CD4-positive, alpha-beta T cell treated with Interleukin-4 for 4 hours (primary cell): Measurements from ENCODE around the gene OSR1.

Source experiments
- DNase-seq: peaks from one replicate; pipeline ENCODE4 v3.0.0-alpha.2; 2020

OSR1 gene

DNA sequence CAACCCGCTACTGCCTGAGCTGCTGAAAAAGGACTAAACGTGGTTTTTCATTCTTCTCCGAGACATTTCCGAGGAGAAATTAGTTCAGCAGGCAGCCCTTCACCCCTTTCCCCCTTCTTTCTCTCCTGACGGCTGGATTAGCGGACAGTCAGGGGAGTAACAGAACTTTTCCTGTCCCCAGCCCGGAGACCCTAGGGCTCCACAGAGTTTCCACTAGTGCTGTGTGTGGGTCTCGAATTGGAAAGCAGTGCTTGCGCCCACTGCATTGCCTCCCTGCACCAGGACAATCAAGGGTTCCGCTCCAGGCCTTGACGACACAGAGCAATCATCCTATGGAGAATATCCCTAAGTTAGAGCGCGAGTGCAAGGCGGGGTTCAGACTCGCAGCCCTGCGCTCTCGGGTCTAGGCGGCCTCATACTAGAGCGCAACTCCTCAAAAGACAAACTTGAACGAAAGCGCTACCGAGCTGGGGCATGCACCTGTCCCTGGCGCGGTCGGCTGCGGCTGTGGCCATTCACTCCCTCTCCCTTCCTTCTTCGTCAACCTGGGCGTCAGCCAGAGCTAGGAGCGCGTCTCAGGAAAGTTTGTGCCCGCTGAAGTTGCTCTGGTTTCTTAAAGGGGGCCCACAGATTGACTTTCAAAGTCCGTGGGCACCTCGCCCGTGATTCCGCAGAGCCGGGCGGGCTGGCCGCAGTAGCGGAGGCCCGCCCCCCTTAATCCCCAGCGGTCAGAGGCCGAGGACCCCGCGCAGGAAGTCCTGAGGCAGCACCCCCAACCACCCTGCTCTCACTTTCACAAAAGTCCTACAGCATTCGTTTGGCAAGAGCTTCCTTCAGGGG, 801 bp downstream of the OSR1 start:
- no peak for DNase-seq

DNA sequence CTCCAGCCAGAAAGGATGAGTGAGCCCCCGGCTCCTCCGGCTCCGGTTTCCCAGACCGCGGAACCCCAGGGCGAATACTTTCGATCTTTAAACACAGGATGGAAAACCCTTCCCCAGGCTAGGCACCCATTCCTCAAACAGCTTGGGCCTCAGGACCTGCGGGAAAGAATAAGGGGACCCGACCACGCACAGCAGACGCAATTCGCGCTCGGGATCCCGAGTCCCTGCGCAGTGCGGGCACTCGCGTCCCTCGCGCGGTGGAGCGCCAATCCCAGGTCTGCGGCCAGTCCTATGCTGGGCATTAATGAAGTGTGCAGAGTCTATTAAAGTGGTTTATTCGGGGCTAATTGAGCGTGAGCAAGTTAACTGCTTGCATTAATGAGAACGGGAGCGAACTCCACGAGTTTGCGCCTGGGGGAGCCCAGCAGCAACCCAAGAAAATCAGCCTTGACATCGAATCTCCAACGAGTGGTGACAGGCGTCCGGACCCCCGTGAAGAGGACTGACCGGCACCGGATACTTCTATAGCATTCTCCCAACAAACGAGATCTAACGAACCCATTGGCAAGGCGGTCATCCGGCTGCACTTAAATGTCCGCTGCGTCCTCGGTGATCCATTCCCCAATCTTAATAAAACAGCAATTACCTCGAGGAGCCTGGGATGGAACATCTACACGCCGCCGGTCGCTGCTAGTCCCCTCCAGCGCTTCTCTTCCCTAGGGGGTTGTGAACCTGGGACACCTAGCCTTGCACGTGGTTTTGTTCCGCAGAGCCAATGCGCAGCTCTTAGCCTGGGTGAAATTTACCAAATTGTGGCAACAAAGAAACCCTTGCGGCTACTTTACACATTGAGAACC, 1.6 kb downstream of the OSR1 start:
- DNase-seq, result no peak

DNA sequence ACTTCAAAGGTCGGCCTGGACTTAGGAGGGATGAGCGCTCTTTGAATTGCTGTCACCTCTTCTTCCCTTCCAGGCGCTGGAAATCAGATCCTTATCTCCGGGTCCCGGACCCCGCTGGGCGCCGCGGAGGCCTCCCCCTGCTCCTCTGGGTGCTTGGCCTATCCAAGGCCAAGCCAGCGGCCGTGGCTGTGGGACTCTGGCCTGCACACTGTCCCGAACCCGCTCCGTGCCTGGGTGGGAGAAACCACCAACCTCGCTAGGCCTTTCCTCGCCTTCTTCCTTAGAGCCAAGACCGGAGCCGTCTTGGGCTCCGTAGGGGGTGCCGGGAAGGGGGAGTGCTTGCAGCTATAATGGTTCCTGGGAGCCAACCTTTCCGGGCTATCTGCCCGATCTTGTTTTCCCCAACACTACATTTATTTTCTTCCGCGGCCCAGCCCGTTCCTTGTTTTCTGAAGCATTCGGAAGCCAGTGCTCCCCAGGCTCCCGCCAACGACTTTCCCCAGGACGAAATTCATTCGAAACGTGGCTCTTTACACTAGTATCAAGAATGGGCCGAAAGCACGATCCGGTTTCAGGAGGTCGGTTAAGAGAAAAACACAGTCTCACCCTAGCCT, 2.4 kb downstream of the OSR1 start:
- no peak for DNase-seq

DNA sequence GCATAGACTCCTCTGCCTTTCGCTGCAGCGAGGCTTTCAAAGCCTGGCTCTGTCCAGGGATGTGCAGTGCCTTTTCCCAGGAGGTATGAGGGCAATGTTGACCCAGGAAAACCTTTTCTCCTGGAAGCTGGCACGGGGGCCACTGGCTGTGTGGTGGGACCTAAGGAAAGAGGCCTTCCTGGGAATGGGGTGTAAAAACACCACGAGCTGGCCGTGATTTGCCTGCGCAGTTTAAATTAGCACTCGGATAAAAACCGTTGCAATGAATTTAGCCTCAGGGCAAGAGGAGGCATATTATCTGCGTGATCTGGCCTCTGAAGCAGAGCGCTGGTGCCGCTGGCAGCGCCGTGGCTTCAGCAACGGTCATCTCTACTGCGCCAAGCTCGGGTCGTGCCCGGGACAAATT, 3.0 kb downstream of the OSR1 start:
- DNase-seq, result no peak

DNA sequence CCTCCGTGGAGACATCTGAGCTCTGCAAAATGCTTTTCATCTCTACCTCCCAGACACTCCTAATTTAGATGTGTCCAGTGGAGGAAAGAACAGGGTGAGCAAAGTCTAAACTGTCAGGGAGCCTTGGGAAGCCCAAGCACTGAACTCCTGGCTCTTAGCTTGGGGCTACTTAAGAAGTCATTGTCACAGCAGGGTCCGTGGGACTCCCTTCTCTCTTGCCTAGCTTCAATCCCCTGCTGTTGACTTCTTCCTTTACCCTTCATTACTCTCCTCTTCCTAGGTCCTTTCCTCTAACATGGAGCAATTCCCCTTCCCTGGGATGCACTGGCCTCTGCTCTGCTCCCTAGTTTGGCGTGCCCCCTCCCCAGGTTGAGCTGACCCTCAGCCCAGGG, 3.4 kb downstream of the OSR1 start:
- DNase-seq, result no peak

DNA sequence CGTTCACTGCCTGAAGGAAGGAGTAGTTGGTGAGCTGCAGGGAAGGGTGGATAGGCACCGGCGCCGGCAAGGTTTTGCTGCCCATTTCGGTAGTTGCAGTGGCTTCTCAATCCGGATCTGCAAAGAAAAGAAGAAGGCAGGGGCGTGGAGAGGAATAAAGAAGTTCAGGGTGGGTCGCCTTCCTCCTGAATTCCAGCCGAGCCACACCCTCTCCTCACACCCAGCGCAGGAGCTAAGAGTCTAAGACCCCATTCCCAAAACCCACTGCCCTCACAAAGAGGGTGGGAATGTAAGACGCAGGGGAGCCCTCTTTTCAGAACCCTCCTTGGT, 4.7 kb downstream of the OSR1 start:
- no peak for DNase-seq

DNA sequence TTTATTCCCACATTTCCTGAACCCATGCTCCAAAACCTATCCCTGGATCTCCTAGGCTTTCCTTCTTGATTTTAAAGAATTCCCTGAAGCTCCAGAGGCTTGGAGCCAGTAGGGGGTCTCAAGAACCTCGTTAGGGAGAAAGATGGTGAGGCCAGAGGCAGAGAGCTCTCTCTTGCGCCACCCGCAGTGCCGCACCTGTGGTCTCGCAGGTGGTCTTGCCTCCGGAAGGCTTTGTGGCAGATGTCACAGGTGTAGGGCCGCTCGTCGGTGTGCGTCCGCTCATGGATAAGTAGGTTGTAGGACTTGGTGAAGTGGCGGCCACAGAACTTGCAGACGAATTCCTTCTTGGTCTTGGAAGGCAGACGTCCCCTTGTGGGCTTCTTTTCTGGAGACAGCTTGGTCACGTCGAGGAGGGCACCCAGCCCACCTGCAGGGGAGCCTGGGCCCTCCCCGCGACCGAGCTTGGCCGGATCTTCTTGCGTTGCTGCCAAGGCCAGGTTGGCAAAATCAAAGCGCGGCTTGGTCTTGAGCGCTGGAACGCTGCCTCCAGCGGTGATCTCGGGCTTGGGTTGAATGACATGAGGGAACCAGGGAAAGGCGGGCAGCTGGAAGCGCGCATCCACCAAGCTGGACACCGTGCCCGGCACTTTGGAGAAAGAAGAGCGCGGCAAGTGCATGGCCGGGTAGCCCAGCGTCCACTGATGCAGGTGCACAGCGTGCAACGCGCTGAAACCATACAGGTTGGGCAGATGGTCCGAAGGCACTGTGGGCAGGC, 5.3 kb downstream of the OSR1 start:
- DNase-seq, result no peak

DNA sequence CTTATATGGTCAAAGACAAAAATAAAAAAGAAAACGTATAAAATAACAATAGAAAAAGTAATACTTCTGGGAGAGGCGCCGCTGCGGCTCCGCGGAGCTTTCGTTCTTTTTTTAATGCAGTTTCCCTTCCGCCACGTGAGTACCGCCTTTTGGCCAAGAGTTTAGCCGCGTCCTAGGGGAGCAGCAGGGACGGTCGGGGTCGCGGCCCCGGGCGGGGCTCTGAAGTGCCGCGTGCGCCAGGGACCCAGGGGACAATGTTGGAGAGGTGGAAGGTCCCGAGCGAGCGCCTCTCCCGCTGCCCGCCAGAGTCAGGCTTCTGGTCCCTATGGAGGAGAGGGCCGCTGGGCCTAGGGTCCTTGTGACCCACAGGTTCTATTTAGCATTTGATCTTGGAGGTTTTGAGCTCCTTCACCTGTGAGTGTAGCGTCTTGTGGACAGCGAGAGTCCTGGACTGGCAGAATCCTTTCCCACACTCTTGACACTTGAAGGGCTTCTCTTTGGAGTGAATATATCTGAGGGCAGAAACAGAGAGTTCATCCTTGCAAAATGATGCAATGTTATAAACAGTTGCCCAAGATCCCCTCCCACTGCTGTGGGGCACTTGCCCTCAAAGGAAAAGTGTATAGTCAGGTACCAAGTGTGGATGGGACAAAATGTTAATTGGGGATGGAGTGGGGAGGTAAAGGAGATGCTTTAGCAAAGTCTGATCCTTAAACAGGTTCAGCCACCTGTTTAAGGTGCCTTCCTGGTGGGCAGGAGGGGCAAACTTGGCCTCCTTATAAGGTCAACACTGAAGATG, 6.3 kb downstream of the OSR1 start:
- DNase-seq, result no peak

DNA sequence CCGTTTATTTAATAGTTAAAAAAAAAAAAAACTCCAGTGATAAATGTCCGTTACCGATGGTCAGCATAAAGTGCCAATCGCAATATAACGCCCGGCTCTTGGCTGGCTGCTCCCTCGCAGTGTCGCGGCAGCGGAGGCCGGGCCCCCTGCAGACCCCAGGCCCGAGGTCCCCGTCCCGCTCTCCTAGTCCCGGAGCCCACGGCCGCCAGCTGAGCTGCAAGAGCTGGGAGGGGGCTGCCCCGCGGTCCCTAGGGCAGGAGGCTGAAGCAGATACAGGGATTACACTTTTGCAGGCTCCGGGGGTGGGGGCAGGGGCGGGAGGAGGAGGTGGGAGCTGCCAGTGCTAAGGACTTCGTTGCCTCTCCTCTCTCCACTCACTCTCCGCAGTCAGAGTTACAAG, 6.9 kb downstream of the OSR1 start:
- no peak for DNase-seq

DNA sequence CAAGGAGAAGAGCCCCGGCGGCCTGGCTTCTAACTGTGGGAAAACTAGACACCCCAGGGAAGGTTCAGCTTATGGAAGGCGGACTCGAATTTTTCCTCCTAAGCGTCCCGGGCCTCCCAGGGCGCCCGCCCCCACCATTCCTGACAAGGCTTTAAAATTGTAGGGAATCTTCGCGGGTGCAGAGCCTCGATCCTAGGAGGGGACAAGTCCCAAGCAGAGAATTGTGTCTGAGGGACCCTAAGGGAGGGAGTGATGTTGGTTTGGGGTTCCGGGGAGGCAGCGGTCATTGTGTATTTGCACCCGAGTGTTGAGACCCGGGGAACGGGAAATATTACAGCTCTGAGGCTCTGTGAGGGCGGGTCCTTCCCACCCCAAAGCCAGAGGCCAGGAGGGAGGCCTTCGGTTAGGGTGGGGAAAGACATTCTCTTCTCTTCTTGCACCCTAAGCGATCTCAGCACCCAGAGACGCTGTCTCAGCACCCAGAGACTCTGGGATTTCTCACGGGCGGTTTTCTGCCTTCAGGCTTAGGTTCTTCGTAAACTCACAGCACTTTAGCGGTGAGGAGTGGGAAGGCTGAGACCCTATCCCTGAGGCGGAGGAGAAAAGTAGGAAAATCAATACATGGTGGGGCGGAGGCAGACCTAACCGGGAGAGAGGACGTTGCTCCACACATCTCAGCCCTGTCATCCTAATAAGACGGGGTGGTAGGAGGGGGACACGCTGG, 7.6 kb downstream of the OSR1 start:
- DNase-seq, result no peak

DNA sequence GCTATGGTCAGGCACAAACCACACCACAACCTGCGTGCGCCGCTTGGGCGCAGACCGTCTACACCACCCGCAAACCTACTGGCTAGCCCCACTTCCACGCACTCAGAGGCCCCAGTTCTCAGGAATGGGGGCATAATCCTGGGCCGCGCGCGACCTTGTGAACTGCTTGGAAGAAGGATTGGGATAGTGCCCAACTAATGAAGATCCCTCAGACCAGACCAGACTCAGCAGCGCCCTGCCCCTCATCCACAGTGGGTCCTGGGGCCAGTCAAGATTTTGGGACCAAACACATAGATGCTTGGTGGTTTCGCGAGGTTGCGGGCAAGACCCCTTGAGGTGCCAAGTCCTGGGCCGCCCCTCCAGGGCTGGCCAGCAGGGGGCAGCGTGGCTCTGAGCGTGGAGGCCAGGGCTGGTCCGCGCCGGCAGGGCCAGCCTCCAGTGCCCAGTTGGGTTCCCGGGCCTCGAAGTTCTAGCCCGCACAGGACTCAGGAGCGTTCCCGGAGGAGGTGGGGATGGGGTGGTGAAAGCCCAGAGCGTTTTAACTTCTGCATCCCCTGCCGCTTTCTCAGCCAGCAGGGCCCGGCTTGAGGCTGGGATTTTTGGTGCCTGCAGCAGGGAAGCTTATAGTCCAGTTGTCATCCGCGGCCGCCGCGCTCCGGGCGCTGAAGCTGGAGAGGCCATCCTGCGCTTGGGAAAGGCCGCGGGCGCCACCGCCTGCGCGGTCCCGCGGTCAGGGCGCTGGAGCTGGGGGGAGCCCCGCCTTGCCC, 8.3 kb downstream of the OSR1 start:
- peak; percentile 30 for DNase-seq

DNA sequence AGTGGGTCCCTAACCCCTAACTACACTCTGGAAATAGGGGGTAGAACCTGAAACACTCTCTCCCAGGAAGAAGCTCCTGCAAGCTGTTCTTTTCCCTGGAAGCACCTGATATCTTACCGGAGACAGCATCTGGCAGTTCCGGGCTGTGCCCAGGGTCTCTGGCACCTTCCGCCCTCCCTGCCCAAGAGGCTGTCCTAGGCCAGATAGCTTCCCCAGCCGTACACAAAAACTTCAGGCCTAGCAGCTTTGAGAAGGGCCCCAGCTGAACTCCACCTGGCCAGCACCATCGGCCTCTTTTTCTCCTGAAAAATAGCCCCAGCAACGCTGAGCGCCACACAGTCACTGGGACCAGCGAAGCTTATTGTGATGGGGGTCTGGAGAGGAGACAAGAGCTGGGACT, 9.7 kb downstream of the OSR1 start:
- DNase-seq, result no peak

DNA sequence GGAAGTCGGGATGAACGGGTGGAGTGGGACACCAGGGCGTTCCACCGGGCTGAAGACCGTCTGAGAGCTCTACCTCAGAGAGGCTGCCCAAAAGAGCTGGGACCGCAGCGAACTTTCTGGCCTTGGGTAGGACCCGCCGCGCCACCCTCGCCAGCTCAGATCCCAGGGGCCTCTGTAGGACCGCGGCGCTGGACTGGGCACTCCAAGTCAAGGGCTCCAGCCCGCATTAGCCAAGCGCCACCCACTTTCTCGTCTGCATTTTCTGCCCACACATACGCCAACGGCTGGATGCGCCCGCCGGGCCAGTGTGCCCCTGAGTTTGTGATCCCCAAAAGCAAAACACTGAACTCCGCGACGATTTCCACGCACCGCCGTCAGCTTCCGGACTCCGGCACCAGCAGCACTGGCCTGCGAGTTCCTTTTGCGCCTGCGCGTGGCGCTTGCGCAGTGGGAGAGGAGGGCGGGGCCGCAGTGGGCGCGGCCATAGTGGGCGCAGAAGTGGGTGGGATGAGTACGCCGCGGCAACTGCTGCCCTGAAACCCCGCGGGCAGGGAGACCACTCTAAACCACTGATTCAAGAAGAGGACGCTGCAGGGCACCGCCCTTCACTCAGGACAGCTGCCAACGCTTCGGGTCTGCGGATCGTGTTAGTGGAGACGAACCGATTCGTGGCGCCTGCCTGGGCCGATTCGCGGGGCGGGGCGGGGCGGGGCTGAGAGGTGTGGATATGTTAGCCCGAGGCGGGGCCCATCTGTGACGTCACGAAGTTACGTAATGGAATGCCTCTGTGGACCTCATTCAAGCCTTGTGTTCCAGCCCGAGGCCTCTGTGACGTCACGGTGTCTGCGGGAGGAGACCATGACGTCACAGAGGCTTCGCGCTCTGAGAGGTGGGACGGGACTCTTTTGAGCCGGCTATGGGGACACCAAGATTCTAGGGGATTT, 10.5 kb downstream of the OSR1 start:
- DNase-seq, result peak; percentile 96

DNA sequence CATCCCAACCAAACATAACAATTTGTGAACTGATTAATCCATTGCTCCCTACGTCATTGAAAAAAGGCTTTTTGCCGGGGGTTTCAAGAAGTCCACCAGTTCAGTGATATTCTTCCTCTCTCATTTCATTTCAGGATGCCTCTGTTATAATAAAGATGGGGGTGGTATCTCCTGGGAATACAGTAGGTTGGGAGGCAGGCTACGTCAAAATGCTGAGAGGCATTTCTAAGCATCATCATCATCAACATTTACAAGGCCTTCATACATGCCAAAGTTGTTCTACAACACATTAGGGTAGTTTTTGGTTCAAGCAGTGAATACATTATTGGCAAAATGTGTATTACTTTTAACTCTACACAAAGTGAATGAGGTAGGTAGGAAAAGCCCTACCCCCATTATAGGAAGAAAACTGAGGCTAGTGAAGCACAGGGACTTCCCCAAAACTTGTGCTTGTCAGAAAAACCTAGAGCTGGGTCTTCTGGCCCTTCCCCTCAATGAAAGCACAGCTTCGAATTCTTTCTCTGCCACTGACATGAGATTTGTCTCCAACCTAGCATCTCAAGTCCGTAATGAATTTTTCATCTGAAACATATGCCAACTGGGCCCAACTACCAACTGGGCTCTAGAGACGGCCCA, 11.3 kb downstream of the OSR1 start:
- DNase-seq, result no peak

DNA sequence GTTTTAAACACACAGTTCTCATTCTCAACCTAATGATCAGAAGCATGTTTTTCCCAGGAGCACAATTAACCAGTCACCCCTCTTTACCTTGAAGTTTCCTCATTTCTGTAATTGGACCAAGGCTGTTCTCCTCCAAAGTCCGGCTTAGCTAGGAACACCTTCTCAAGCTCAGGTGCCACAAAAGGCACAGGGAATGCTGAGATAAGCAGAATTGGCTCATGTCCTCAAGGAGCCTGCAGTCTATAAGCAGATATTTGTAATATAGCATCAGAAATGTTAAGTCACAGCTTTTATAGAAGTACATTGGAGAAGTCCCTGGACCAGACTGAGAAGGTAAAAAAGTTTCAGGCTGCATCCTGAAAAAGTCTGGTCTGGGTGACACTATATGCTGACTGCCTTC, 20.7 kb downstream of the OSR1 start:
- no peak for DNase-seq

DNA sequence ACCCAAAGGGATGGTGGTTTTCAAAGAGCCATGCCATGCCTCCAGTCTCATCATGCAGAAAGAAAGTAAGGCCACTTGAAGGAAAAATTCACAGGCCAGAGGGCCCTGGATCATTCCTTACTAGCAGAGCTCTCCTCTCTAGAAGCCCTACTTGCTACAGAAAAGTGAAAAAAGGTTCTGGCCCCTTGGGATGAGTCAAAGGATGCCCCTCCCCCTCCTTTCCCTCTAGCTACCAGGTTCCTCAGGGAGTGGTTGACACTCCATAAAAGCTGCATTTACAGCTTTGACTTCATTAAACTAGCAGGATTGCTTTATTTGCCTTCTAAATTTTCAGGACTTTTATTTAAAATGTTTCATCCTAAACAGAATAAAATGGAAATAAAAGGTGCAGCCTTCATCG, 21.2 kb downstream of the OSR1 start:
- no peak for DNase-seq

DNA sequence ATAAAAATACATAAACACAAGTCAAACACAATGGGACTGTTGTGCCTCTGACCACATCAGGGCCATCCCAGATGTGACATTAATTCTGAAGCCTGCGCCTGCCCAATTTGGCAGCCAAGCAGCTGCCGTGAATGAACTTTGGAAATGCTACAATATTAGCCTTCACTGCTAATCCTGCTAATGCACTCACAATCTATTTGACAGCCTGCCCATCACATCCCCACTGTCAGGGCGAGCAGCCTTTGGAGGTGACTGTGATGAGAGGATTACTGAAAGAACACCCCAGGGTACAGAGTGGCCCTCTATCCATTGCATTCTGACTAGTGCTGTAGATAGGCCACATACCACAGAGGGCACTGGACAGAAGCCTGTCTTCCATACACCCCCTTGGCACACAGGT, 21.6 kb downstream of the OSR1 start:
- DNase-seq, result no peak

DNA sequence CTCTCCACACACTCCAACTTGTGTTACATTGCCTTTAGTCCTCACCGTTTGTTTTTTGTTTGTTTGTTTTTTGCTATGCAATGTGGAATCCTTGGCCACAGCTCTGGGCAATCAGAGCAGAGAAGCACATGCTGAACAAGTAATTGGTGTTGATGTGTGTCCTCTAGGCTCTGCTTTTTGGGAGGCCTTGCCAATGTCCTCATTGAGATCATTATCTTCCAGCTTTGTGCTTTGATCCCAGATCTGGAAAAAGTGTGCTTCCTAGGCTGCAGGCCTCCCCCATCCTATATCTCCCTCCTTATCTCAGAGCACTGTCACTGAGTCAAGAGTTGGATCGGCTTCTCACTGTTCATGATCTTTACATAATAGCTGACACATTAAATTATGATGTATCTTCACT, 25.9 kb downstream of the OSR1 start:
- DNase-seq, result no peak

DNA sequence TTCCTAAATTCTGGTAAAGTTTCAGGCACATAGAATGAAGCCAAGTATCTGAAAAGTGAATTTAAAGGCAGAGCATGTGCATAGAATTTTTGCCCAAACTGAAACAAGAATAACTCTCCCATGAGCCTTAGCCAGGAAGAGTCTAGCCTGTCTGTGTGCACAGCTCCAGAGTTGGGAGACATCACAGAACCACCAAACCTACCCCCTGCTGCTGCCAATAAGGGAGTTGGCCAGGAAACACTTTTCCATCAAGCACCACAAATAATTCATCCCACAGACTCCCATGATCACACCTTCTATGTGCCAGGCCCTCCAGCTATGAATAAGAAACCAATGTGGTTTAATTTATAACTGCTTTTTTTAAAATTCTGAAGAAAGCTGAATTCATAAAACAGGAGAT, 27.0 kb downstream of the OSR1 start:
- no peak for DNase-seq
